ENCODE data around the gene CYBRD1.
"Not testable (repeated sequence)": the region's sequence is repeated elsewhere in the genome, so short reads cannot be mapped to it uniquely, and the experiment has no call there.

The CYBRD1 gene

DNA sequence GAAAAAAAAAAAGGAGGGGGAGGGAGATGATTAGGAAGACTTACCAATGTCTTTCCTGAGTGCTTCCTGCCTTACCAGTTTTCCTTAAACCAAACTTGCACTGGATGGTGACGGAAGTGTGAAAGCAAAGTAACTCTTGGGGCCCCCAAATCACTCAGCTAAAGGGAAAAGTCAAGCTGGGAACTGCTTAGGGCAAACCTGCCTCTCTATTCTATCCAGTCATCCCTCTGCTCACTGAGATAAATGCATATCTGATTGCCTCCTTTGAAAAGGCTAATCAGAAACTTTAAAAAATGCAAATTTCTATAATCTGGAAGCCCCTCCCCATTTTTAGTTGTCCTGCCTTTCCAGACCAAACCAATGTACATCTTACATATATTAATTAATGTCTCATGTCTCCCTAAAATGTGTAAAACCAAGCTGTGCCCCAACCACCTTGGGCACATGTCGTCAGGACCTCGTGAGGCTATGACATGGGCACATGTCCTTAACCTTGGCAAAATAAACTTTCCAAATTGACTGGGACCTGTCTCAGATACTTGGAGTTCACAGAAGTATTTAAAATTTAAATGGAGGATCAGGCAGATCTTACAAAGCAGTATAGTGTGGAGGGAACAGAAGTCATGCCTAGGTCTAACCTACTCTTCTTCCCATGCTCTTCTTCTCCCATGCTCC is 7.2 kb upstream of the CYBRD1 start:
- H3K27ac ChIP-seq = no peak overlapping the region
- DNase-seq (ENCODE audit: low read depth, low spot score) = no peak

DNA sequence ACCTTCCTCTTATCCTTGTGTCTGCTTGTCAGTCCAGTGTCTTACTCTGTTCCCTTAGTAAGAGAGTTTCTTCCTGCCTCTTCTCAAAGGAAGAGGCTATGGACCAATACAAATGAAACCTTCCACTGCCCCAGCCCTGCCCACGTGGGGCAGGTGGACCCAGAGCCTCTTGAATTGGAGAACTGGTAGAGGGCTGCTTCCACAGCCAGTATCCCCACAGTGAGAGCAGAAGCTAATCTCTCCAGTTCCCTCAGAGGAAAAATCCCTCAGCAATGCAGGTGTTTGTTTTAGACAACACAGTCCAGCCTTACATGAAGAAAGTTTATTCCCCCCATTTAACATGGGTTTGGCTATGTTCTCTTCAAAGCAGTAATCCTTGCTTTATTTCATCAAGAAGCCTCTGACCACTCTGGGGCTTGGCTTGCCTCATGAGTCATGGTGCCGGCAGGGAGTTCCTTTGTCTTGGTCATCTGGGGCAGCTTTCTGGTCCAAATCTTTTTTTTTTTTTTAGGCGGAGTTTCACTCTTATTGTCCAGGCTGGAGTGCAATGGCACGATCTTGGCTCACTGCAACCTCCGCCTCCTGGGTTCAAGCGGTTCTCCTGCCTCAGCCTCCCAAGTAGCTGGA is 6.5 kb upstream of the CYBRD1 start:
- no peak overlapping the region for H3K27ac ChIP-seq
- DNase-seq (ENCODE audit: low read depth, low spot score) = no peak

DNA sequence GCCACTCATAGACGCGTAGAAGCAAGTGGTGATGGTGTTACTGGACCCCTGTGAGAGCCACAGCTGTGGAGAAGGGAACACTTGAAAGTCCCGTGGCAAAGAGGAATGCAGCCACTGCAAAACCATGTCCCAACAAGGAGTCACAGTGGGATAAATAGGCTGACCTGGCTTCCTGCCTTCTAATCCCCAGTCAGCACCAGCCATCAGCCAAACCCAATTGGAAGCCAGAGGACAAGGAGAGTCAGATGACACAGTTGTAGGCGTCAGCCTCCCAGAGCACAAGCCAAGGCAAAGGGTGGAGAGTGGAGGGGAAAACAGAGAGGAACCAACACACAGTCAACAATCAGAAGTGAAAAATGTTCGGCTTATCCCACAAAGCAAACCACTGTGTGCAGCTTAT is 5.5 kb upstream of the CYBRD1 start:
- DNase-seq (ENCODE audit: low read depth, low spot score) = no peak
- no peak overlapping the region for H3K27ac ChIP-seq

DNA sequence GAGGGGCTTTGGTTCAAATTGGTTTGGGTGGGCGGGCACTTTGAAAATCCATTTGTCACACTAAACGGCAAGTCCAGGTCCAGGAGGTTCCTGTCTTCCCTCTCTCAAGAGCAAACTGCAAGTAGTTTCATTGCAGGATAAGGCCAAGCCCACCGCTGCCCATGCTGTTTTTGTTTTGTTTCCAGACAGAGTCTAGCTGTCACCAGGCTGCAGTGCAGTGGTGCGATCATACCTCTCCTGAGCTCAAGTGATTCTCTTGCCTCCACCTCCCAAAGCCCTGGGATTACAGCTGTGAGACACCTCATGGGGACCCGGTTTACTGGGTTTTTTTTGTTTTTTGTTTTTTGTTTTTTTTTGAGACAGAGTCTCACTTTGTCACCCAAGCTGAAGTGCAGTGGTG is 1.8 kb upstream of the CYBRD1 start:
- DNase-seq (ENCODE audit: low read depth, low spot score) = no peak
- H3K27ac ChIP-seq = no peak overlapping the region

DNA sequence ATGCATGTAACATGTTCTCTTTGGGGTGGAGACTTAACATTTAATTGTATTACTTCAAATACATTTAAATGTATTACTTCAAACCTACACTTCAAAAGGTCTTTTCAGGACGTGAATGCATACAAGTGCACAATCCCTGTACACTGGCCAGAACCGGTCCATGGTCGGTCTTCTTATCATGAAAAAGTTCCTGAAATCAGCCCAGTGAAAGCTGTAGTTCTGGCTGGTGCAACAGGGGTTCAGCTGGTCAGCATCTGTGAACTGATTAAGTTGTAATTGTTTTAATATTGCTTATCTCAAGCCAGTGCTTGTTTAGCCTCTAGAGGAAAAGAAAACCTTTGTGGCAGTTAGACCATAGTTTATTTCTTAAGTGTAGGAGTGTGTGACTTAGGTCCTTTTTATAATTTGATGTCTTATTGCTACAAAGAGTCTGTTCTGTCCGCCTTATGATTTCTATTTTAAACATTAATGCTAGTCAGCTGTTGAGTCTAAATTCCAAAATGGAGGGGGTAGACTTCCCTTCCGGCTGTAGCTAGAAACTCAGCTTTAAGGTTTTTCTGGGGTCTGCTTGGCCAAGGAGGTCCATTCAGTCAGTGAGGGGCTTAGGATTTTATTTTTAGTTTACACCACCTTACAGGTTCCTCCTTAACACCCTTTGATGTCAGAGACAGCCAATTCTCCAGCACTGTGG is 768 bp upstream of the CYBRD1 start:
- no peak overlapping the region for H3K27ac ChIP-seq
- DNase-seq (ENCODE audit: low read depth, low spot score) = no peak

DNA sequence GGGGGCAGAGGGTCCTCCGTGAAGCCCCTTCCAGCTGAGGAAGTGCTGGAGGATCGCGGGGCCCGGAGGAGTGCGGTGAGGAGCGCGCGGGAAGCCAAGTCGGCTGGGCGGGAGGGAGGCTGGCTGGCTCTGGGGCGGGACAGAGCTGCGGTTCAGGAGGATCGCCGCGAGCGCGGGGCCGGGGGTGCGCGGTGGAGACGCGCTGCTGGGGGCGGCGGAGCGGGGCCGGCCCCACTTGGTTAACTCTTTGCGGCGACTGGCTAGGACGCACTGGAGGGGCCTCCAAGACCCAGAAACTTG is 464 bp downstream of the CYBRD1 start:
- H3K27ac ChIP-seq = no peak overlapping the region
- DNase-seq (ENCODE audit: low read depth, low spot score) = no peak

DNA sequence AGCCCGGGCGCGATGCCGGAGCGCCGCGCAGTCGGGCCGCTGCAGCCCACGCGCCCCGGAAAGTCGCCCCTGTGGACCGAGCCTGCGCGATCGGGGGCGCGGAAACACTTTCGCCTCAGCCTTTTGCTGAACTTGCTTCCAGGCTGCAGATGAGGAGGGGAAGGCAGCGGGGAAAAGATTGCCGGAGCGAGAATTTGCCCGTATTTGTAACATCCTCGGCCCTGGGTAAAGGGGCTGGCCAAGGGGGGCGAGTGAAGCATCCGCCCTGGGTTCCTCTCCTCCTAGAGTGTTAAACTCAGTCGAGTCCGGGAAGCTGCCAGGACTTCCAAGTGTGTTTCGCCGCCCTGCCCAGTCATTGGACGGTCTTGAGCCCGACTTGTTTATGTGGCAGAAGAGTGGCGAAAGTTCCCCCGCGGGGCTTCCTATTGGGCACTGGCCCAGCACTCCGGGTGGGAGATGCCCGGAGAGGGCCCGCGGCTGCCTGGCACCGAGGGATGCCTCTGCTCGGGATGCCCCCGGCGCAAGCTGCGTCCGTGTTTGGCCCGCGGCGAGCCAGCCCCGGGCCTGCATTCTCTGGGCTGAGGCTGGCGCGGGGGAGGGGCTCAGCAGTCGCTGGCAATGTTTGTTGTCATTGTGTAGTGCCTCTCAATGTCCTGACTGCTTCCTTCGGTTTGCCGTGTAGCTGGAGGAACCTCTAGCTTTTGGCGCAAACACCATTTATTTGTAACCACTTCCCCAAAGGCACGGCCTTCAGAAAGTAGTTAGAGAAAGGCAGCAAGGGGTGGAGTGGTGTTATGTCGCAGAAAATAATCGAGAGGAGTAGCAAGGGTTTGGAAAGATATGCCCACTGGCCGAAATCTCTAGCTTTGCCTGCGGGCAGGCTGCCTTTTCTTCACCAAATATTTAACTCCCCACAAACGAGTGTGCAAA is 1.1 kb downstream of the CYBRD1 start:
- H3K27ac ChIP-seq = peak overlapping the region; percentile 15
- no peak for DNase-seq (ENCODE audit: low read depth, low spot score)

DNA sequence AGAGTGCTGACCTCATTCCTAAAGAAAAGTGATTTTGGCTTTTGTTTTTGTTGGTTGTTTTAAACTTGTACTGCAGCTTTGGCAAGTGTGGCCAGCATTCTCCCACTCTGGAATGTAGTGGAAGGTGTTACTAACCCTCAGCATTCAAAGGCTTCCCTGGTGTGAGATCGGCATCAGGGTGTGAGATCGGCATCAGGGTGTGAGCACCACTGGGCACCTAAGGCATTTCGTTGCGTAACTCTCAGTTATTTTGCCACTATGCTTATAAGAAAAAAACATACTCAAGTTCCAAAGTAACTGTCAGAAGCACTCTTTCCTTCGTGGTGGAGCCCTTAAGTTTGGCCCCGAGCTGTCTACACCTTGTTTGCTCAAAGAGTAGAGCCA is 1.7 kb downstream of the CYBRD1 start:
- H3K27ac ChIP-seq = peak overlapping the region; percentile 15
- peak; percentile 34 for DNase-seq (ENCODE audit: low read depth, low spot score)

DNA sequence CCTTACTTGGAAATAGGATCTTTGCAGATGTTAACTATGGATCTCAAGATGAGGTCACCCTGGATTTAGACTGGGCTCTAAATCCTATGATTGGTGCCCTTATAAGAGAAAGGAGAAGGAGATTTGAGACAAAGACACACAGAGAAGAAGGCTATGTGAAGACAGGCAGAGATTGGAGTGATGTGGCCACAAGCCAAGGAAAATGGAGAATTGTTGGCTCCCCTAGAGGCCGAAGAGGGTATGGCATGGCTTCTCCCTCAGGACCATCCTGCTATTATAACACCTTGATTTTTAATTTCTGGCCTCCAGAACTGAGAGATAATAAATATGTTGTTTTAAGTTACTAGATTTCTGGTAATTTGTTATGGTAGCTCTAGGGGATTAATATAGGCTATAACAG is 7.6 kb downstream of the CYBRD1 start:
- H3K27ac ChIP-seq = no peak overlapping the region
- DNase-seq (ENCODE audit: low read depth, low spot score) = no peak

DNA sequence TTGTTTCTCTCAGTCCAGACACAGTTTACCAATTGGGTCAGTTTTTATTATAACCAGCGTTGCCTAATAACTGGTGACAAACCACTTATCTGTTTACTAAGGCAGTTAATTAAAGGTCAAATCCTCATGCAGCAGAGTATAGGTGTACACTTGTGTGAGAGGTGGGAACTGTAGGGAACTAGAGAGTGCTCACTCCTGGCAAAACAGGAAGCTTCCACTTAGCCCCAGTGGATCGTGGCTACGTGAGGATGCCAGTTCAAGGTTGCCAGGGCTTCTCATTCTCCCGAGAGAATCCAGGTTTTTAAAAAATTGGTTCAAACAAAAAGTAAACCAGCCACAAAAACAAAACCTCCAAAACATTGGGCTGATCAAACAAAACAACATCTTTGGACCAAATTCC is 8.1 kb downstream of the CYBRD1 start:
- DNase-seq (ENCODE audit: low read depth, low spot score) = no peak
- no peak overlapping the region for H3K27ac ChIP-seq

DNA sequence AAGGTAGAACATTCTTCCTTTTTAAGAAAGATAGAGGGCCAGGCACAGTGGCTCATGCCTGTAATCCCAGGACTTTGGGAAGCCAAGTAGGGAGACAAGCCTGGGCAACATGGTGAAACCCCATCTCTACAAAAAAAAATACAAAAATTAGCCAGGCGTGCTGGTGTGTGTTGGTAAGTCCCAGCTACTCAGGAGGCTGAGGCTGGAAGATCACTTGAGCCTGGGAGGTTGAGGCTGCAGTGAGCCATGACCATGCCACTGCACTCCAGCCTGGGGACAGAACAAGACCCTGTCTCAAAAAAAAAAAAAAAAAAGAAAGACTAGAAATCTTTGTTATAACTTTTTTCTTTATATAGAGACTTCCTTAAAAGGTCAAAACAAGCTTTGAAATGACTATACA is 8.6 kb downstream of the CYBRD1 start:
- H3K27ac ChIP-seq; DNase-seq (ENCODE audit: low read depth, low spot score): not testable (repeated sequence)

DNA sequence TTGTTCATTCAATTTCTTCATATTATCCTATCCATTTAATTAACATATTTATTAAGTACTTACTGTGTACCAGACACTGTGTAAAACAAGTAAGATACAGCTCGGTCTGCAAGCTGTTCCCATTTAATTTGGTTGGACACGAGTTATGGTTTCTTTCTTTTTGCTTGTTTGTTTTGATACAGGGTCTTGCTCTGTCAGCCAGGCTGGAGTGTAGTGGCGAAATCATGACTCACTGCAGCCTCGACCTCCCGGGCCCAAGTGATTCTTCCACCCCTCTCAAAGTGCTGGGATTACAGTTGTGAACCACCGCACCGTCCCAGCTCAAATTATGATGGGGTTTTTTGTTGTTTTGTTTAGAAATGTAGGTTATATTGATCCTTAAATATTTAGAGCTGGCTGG is 9.0 kb downstream of the CYBRD1 start:
- no peak overlapping the region for H3K27ac ChIP-seq
- DNase-seq (ENCODE audit: low read depth, low spot score) = no peak

DNA sequence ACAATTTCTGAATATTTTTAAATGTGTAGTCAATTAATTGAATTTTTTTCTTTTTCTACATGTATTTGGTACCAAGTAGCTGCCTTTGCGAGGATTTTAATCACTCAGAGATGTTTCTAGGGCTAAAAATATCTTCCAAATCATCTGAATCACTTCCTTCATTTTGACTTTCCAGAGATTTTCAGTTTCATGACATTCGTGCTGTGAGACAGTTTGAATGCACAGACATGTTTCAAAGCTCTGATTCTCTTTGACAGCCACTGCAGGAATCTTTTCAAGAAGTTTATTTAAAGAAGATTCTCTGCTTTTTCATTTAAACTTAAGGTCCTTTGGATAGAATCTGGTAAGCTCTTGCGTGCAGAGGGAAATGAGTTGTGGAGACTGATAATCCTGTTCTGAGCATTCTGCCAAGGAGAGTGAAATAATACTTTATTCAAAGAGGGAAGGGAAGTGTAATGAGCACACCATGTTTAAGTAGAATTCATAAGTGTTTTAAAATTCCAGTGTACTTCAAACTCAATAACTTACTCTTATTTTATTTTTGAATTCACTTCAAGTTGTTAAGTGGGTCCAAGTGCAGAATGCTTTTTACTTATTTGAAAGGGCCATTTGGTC is 9.7 kb downstream of the CYBRD1 start:
- DNase-seq (ENCODE audit: low read depth, low spot score) = no peak
- no peak overlapping the region for H3K27ac ChIP-seq

DNA sequence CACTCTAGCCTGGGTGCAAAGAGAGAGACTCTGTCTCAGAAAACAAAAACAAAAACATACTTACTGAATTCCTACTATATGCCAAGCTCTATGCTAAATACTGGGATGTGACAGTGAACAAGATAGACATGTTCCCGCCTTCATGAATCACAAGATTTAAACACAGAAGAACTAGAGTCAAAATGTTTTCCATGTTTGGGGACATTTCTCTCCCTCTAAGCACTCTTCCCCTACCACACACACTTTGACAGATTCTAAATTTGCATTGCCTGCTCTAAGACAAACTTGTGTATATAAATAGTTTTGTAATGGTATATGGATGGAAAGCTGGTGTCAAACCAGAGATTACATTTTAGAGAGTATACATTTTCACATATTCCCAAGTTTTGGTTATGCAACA is 11.1 kb downstream of the CYBRD1 start:
- H3K27ac ChIP-seq = no peak overlapping the region
- no peak for DNase-seq (ENCODE audit: low read depth, low spot score)

DNA sequence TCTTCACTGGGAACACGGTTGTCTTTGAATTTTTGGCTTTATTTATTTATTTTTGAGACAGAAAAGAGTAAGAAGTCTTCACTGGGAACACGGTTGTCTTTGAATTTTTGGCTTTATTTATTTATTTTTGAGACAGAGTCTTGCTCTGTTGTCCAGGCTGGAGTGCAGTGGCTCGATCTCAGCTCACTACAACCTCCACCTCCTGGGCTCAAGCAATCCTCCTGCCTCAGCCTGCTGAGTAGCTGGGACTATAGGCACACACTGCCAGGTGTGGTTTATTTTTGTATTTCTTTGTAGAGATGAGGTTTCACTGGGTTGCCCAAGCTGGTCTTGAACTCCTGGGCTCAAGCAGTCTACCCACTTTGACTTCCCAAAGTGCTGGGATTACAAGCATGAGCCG is 13.3 kb downstream of the CYBRD1 start:
- not testable (repeated sequence) for H3K27ac ChIP-seq; DNase-seq (ENCODE audit: low read depth, low spot score)

DNA sequence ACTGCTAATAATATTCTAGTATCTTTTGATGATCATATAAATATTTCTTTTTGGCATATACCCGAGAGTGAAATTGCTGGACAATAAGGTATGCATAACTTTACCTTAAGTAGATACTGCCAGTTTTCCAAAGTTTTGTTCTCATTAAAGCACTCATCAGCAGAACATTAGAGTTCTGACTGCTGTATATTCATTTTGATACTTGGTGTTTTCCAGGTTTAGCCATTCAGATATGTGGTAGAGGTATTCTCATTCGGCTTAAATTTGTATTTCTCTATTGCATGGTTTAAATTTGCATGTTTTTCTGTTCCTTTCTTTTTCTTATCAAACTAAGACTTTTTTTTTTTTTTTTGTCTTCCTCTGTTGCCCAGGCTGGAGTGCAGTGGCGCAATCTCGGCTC is 18.2 kb downstream of the CYBRD1 start:
- DNase-seq (ENCODE audit: low read depth, low spot score) = no peak
- H3K27ac ChIP-seq = no peak overlapping the region

DNA sequence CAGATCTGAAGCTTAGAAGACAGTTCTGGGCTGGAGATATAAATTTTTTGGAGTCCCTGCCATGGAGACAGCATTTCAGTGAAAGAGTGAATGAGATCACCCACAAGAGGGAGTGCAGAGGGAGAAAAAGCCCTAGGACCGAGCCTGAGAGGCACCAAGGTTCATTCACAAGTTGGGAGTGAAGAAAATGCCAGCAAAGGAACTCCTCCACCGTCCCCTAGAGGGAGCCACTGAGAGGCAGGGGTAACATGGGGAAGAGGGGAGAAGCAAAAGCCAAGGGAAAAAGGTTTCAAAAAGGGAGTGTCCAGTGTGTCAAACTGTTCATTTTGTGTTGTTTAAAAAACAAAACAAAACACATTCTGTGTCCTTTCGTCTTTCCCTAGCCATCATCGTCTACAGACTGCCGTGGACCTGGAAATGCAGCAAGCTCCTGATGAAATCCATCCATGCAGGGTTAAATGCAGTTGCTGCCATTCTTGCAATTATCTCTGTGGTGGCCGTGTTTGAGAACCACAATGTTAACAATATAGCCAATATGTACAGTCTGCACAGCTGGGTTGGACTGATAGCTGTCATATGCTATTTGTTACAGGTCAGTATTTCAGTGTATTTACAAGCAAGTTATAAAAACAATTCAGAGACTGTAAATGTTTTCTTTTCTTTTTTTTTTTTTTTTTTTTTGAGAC is 19.1 kb downstream of the CYBRD1 start:
- no peak for DNase-seq (ENCODE audit: low read depth, low spot score)
- no peak overlapping the region for H3K27ac ChIP-seq

DNA sequence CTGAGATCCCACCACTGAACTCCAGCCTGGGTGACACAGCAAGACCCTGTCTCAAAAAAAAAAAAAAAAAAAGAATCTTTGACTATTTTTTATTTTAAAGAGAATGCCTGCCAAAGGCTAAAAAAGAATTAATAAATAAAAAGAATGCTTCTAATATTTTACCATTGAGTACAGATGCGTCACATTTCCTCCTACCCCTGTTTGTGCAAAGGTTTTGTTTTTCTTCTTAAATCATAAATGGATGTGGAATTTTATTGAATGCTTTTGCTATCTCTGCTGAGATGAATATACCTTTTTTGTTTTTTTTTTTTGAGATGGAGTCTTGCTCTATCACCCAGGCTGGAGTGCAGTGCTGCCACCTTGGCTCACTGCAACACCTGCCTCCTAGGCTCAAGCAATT is 22.8 kb downstream of the CYBRD1 start:
- no peak for DNase-seq (ENCODE audit: low read depth, low spot score)
- H3K27ac ChIP-seq = no peak overlapping the region

DNA sequence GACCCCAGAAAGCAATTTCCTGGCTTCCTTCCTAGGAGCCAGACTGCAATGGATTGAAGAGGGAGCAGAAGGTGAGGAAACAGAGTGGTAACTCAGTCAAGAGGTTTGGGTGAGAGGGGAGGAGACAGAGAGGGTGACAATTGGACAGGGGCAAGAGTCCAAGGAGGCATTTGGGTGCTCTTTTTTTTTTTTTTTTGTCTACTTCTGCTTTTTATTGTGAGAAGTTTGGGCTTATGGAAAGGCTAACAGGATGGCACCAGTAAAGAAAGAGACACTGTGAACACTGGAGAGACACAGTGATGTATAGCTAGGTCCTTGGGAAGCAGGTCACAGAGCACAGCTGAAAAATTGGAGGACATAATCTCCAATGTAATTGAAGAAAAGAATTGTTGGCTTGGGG is 25.0 kb downstream of the CYBRD1 start:
- no peak overlapping the region for H3K27ac ChIP-seq
- no peak for DNase-seq (ENCODE audit: low read depth, low spot score)

DNA sequence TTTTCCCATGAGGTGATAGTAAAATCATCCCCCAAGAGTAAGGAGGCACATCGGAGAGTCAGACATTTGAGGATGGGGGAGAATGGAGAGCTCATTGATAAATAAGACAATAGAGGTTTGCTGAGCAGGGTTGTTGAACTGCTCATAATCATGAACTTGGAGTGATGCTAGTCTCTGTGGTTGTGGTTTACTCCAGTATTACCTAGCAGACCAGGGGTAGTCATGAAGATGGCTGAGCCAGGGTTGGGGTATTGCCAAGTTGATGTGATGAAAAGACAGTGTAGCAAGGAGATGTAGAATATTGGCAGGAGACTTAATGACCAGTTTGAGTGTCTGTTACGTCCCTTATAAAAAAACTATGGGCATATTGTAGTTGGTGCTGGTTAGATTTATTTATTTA is 25.4 kb downstream of the CYBRD1 start:
- DNase-seq (ENCODE audit: low read depth, low spot score) = no peak

More for the DNA sequence above, 25.4 kb downstream of the CYBRD1 start:
- no peak overlapping the region for H3K27ac ChIP-seq

Measured in epithelial cell of prostate (primary cell).